Measurements from ENCODE around the gene CDKL1.
A peak's percentile ranks its signal among the peaks of the same experiment; 100 is the strongest.

CDKL1 gene

DNA sequence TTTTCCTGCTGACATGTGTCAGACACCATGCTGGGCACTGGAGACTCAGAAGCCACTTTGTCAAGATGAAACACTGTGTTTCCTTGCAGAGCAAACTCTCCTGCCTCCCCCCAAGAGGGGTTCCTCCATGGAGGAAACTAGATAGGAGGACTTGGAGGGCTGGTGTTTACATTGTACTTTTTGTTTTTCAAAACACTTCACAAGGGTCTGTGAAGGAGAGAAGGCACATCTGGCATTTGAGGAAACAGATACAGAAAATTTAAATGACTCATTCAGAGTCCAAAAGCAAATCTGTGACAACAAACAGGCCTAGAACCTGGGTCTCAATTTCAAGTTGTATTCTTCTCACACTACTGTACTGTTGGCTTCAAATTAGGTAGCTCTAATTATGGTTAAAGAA lies 6.7 kb upstream of the CDKL1 start:
- H3K27me3 ChIP-seq (replicated peaks; ENCODE audit: control insufficient read depth, insufficient read depth, low read length): no peaks in the 10 kb centered on the region
- H3K9me3 ChIP-seq (ENCODE audit: control insufficient read depth, low read length): no peaks in the 10 kb centered on the region
- DNase-seq (ENCODE audit: low read depth): peak; percentile 39
- H3K36me3 ChIP-seq (ENCODE audit: control insufficient read depth, insufficient read depth, low read length, severe bottlenecking): no peaks in the 10 kb centered on the region
- H3K4me3 ChIP-seq (ENCODE audit: low read length): no peak overlapping the region
- H3K9ac ChIP-seq (ENCODE audit: low read length): no peak overlapping the region
- peaks cover 14% of the 10 kb centered on the region for H3K4me1 ChIP-seq (ENCODE audit: control insufficient read depth, insufficient read depth, low read length)

DNA sequence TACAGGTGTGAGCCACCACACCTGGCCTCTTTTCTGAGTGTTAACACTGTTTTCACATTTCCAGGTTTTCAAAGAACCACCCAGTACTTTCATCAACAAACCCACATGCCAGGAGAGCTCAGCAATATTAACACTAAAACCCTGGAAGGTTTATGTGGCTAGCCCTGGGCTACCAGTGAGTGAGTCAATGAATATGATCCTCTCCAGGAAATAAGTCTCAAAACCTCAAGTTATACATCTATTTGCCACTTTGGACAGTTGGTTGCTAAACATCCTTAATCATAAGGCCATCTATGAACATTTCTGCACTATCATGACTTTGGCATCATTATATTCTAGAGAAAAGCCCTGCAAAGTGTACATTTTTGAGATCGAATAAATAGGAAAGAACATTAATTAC lies 6.3 kb upstream of the CDKL1 start:
- no peak for DNase-seq (ENCODE audit: low read depth)
- no peaks in the 10 kb centered on the region for H3K9me3 ChIP-seq (ENCODE audit: control insufficient read depth, low read length)
- no peak overlapping the region for H3K4me3 ChIP-seq (ENCODE audit: low read length)
- H3K27me3 ChIP-seq (replicated peaks; ENCODE audit: control insufficient read depth, insufficient read depth, low read length): no peaks in the 10 kb centered on the region
- no peaks in the 10 kb centered on the region for H3K36me3 ChIP-seq (ENCODE audit: control insufficient read depth, insufficient read depth, low read length, severe bottlenecking)
- peaks cover 14% of the 10 kb centered on the region for H3K4me1 ChIP-seq (ENCODE audit: control insufficient read depth, insufficient read depth, low read length)
- H3K9ac ChIP-seq (ENCODE audit: low read length): no peak overlapping the region

DNA sequence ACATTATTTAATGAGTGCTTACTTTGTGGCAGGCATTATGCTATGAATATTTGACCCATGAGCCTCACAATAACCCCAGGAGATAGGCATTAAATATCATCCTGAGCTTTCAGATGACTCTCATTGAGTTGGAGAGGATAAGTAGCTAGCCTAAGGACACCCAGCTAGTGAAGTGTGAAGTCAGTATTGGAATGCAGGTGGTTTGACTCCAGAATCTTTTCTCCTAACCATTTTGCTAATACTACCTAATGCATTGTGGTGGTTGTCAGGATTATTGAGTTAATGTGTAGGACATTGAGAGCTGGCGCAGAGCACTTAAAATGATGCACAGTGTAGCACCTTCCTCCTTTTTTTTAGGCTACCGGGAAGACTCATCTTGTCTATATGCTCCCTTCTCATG lies 3.8 kb upstream of the CDKL1 start:
- no peaks in the 10 kb centered on the region for H3K36me3 ChIP-seq (ENCODE audit: control insufficient read depth, insufficient read depth, low read length, severe bottlenecking)
- H3K27me3 ChIP-seq (replicated peaks; ENCODE audit: control insufficient read depth, insufficient read depth, low read length): no peaks in the 10 kb centered on the region

GRCh38 chr14:50399251-50400032 lies 2.8 kb upstream of the CDKL1 start:
- Histone ChIP-seq H3K4me3 (ENCODE audit: low read length) (no peak overlapping the region), H3K9ac (ENCODE audit: low read length) (no peak overlapping the region), H3K9me3 (ENCODE audit: control insufficient read depth, low read length) (no peaks in the 10 kb centered on the region), H3K4me1 (ENCODE audit: control insufficient read depth, insufficient read depth, low read length) (peaks cover 23% of the 10 kb centered on the region), H3K36me3 (ENCODE audit: control insufficient read depth, insufficient read depth, low read length, severe bottlenecking) (no peaks in the 10 kb centered on the region), H3K27me3 (replicated peaks; ENCODE audit: control insufficient read depth, insufficient read depth, low read length) (no peaks in the 10 kb centered on the region)
- peak; percentile 63 for DNase-seq (ENCODE audit: low read depth)

More for the DNA sequence above, 3.8 kb upstream of the CDKL1 start:
- no peak for DNase-seq (ENCODE audit: low read depth)
- Histone ChIP-seq H3K9me3 (ENCODE audit: control insufficient read depth, low read length) (no peaks in the 10 kb centered on the region), H3K4me3 (ENCODE audit: low read length) (no peak overlapping the region), H3K9ac (ENCODE audit: low read length) (no peak overlapping the region), H3K4me1 (ENCODE audit: control insufficient read depth, insufficient read depth, low read length) (peaks cover 19% of the 10 kb centered on the region)

GRCh38 chr14:50398189-50398580 lies 1.5 kb upstream of the CDKL1 start:
- Histone ChIP-seq H3K27me3 (replicated peaks; ENCODE audit: control insufficient read depth, insufficient read depth, low read length) (no peaks in the 10 kb centered on the region), H3K9me3 (ENCODE audit: control insufficient read depth, low read length) (no peaks in the 10 kb centered on the region), H3K9ac (ENCODE audit: low read length) (no peak overlapping the region), H3K36me3 (ENCODE audit: control insufficient read depth, insufficient read depth, low read length, severe bottlenecking) (no peaks in the 10 kb centered on the region), H3K4me3 (ENCODE audit: low read length) (no peak overlapping the region), H3K4me1 (ENCODE audit: control insufficient read depth, insufficient read depth, low read length) (peaks cover 23% of the 10 kb centered on the region)
- no peak for DNase-seq (ENCODE audit: low read depth)

- Histone ChIP-seq H3K4me3 (ENCODE audit: low read length) (peak overlapping the region; percentile 88), H3K36me3 (ENCODE audit: control insufficient read depth, insufficient read depth, low read length, severe bottlenecking) (no peaks in the 10 kb centered on the region), H3K4me1 (ENCODE audit: control insufficient read depth, insufficient read depth, low read length) (peaks cover 23% of the 10 kb centered on the region), H3K9ac (ENCODE audit: low read length) (peak overlapping the region; percentile 81), H3K9me3 (ENCODE audit: control insufficient read depth, low read length) (no peaks in the 10 kb centered on the region), H3K27me3 (replicated peaks; ENCODE audit: control insufficient read depth, insufficient read depth, low read length) (no peaks in the 10 kb centered on the region)
- peak; percentile 47 for DNase-seq (ENCODE audit: low read depth)
Measured at GRCh38 chr14:50397390-50398188, 908 bp upstream of the CDKL1 start.

GRCh38 chr14:50395448-50395847 lies 1.2 kb downstream of the CDKL1 start:
- Histone ChIP-seq H3K4me1 (ENCODE audit: control insufficient read depth, insufficient read depth, low read length) (peaks cover 23% of the 10 kb centered on the region), H3K4me3 (ENCODE audit: low read length) (peak overlapping the region; percentile 88), H3K27me3 (replicated peaks; ENCODE audit: control insufficient read depth, insufficient read depth, low read length) (no peaks in the 10 kb centered on the region), H3K9me3 (ENCODE audit: control insufficient read depth, low read length) (no peaks in the 10 kb centered on the region), H3K9ac (ENCODE audit: low read length) (peak overlapping the region; percentile 81), H3K36me3 (ENCODE audit: control insufficient read depth, insufficient read depth, low read length, severe bottlenecking) (no peaks in the 10 kb centered on the region)
- no peak for DNase-seq (ENCODE audit: low read depth)

- Histone ChIP-seq H3K9me3 (ENCODE audit: control insufficient read depth, low read length) (no peaks in the 10 kb centered on the region), H3K9ac (ENCODE audit: low read length) (no peak overlapping the region), H3K36me3 (ENCODE audit: control insufficient read depth, insufficient read depth, low read length, severe bottlenecking) (no peaks in the 10 kb centered on the region), H3K27me3 (replicated peaks; ENCODE audit: control insufficient read depth, insufficient read depth, low read length) (no peaks in the 10 kb centered on the region), H3K4me3 (ENCODE audit: low read length) (no peak overlapping the region), H3K4me1 (ENCODE audit: control insufficient read depth, insufficient read depth, low read length) (peaks cover 19% of the 10 kb centered on the region)
- DNase-seq (ENCODE audit: low read depth): no peak
Measured at GRCh38 chr14:50394713-50395112, 2.0 kb downstream of the CDKL1 start.

DNA sequence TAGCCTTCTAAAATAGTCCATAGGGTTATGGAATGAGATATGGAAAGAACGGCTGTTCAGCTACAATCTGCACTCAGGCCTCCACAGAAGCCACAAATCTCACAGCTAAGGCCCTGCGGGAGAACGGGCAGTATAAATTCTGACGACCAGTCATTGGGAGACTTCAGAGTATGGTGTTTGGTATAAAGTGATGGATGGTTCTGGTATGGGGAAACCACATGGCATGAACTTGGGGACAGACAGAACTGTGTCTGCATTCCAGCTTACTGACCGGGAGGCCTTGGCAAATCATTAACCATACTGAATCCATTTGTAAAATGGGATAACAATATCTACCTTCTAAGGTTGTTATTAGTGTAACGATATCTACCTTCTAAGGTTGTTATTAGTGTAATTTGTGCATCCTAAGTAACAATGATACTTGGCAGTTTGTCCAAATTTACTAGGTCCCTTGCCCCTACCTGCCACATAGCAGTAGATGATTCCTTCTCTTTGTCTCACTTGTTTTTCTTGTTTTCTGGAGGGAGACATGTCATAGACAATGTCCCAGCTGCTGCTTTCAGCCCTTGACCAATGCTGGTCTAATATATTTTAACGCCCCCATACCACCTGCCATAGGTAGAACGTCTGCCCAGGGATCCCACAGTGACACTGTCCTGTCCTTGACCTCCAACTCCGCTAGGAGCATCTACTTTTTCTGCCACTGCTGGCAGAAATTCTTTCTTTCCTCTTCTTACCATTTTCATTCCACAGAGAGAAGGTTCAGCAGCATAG lies 6.8 kb downstream of the CDKL1 start:
- Histone ChIP-seq H3K27me3 (replicated peaks; ENCODE audit: control insufficient read depth, insufficient read depth, low read length) (no peaks in the 10 kb centered on the region), H3K36me3 (ENCODE audit: control insufficient read depth, insufficient read depth, low read length, severe bottlenecking) (no peaks in the 10 kb centered on the region), H3K4me3 (ENCODE audit: low read length) (no peak overlapping the region), H3K4me1 (ENCODE audit: control insufficient read depth, insufficient read depth, low read length) (peaks cover 4% of the 10 kb centered on the region), H3K9me3 (ENCODE audit: control insufficient read depth, low read length) (no peaks in the 10 kb centered on the region), H3K9ac (ENCODE audit: low read length) (no peak overlapping the region)
- DNase-seq (ENCODE audit: low read depth): no peak

DNA sequence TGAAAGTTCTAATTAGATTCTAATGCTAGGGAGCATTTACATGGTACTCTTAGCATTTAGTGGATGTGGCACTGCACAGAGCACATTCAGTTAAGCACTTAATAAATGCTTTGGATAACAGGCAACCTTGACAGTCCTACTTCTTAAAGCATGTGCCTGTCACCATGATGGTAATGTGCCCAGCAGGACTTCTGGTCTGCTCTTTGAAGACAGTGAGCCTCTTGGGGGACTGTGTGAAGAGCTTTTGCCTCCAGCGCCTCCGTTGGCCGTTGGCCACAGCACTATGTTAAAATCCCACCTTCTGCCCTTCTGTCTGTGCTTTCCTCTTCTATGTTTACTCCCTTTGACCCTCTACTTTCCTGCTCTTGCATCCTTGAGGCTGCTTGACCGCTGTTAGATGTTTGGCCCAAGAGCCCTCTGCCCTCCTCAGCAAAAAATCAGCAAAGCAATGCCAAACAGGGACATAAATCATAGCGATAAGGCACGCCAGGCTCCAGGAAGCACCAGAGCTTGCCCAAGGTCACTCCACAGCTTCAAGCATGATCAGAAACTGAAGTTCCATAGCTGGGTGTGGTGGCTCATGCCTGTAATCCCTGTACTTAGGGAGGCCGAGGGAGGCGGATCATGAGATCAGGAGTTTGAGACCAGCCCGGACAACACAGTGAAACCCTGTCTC lies 8.3 kb downstream of the CDKL1 start:
- DNase-seq (ENCODE audit: low read depth): no peak
- no peaks in the 10 kb centered on the region for H3K27me3 ChIP-seq (replicated peaks; ENCODE audit: control insufficient read depth, insufficient read depth, low read length)
- H3K9ac ChIP-seq (ENCODE audit: low read length): no peak overlapping the region
- no peaks in the 10 kb centered on the region for H3K9me3 ChIP-seq (ENCODE audit: control insufficient read depth, low read length)
- peaks cover 4% of the 10 kb centered on the region for H3K4me1 ChIP-seq (ENCODE audit: control insufficient read depth, insufficient read depth, low read length)
- H3K4me3 ChIP-seq (ENCODE audit: low read length): no peak overlapping the region
- H3K36me3 ChIP-seq (ENCODE audit: control insufficient read depth, insufficient read depth, low read length, severe bottlenecking): no peaks in the 10 kb centered on the region
